Esophagus squamous epithelium (tissue), 4 donors: ENCODE measurements around the gene TCEAL1.

Experiments
- CTCF ChIP-seq, 6 experiments: fragments of 450-650 bp in 4 of 6; fragments of 200-600 bp in 2 of 6; sonication (generic) in 2 of 6; IDR thresholded peaks; one replicate each; pipeline ENCODE4 v1.5.1; 2016 to 2019; ENCODE audit warnings: antibody characterized with exemption in 6 of 6, mild to moderate bottlenecking in 4 of 6, moderate library complexity in 4 of 6
- POLR2A ChIP-seq, 4 donors: fragments of 450-650 bp; IDR thresholded peaks; one replicate each; pipeline ENCODE4 v1.6.1; 2017; ENCODE audit warnings: antibody characterized with exemption in 4 of 4, mild to moderate bottlenecking in 4 of 4, moderate library complexity in 3 of 4

DNA sequence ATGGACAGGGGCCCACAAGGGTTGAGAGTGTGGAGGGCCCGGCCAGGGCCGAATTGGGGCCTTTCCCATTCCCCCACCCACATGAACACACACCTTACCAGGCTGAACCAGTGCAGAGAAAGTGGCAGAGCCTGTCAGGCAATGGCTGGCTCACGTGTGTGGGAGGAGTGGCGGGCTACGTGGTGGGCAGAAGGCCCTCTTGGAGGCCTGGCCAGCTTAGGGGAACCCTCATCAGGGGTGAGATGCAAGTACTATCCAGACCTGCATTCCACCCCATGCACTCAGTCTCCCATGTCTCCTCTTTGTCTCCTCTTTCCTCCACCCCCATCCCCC, 42.5 kb upstream of the TCEAL1 start:
- TF ChIP-seq POLR2A (IDR thresholded peaks at IDR 0.05) (no peak), CTCF (IDR thresholded peaks at IDR 0.05) (no peak)
